GM19239 (cell line): ENCODE measurements around the gene SAMD4B.
"Not testable (repeated sequence)": the region's sequence is repeated elsewhere in the genome, so short reads cannot be mapped to it uniquely, and the experiment has no call there.

Experiments used
- DNase-seq: peaks from one replicate; pipeline ENCODE4 v3.0.0; 2011; ENCODE audit warnings: low spot score; ENCODE audit not compliant: insufficient read length
- FAIRE-seq: peaks from 2 replicates; lab custom pipeline; 2011; peaks lifted over from hg19 to GRCh38; lab: Jason Lieb, UNC

SAMD4B gene

GRCh38 chr19:39362682-39363657 lies 20.7 kb downstream of the SAMD4B start:
- no peak for DNase-seq
- no peak for FAIRE-seq

- DNase-seq (no peak), FAIRE-seq (no peak)
These were observed 21.8 kb downstream of the SAMD4B start for GRCh38 chr19:39363901-39364457.

- DNase-seq (no peak), FAIRE-seq (no peak)
These were observed 23.3 kb downstream of the SAMD4B start for GRCh38 chr19:39365531-39365930.

GRCh38 chr19:39369200-39369599 lies 27.0 kb downstream of the SAMD4B start:
- FAIRE-seq (no peak), DNase-seq (no peak)

GRCh38 chr19:39370735-39371134 lies 28.5 kb downstream of the SAMD4B start:
- no peak for FAIRE-seq
- DNase-seq: no peak

- FAIRE-seq (no peak), DNase-seq (no peak)
These were observed 30.0 kb downstream of the SAMD4B start for GRCh38 chr19:39372047-39372802.

- FAIRE-seq (no peak), DNase-seq (no peak)
These were observed 30.7 kb downstream of the SAMD4B start for GRCh38 chr19:39372941-39373340.

- FAIRE-seq (no peak), DNase-seq (no peak)
These were observed 33.7 kb downstream of the SAMD4B start for GRCh38 chr19:39375929-39376328.

- DNase-seq (no peak), FAIRE-seq (no peak)
These were observed 35.4 kb downstream of the SAMD4B start for GRCh38 chr19:39377373-39378362.

GRCh38 chr19:39379366-39379765 lies 37.1 kb downstream of the SAMD4B start:
- not testable (repeated sequence) for FAIRE-seq

GRCh38 chr19:39379865-39380396 lies 37.7 kb downstream of the SAMD4B start:
- no peak for FAIRE-seq
- DNase-seq: no peak

More at GRCh38 chr19:39379366-39379765, 37.1 kb downstream of the SAMD4B start:
- not testable (repeated sequence) for DNase-seq

GRCh38 chr19:39380521-39381502 lies 38.6 kb downstream of the SAMD4B start:
- FAIRE-seq: no peak
- DNase-seq: no peak

GRCh38 chr19:39381910-39382611 lies 39.8 kb downstream of the SAMD4B start:
- no peak for FAIRE-seq

GRCh38 chr19:39382991-39383828 lies 41.0 kb downstream of the SAMD4B start:
- FAIRE-seq (no peak), DNase-seq (no peak)

More at GRCh38 chr19:39381910-39382611, 39.8 kb downstream of the SAMD4B start:
- no peak for DNase-seq

GRCh38 chr19:39384839-39385568 lies 42.8 kb downstream of the SAMD4B start:
- no peak for FAIRE-seq
- no peak for DNase-seq
